GM23248 (cell line): ENCODE data around the gene CYTH2.

ENCODE experiments used
- EZH2 ChIP-seq: fragments of 200-600 bp; sonication (generic); IDR thresholded peaks from 2 replicates; pipeline ENCODE4 v1.6.1; 2018; ENCODE audit warnings: antibody characterized with exemption, mild to moderate bottlenecking; ENCODE audit not compliant: insufficient read depth, poor library complexity, severe bottlenecking
- EZH2phosphoT487 ChIP-seq: fragments of 200-600 bp; sonication (generic); IDR thresholded peaks from 2 replicates; pipeline ENCODE4 v1.6.1; 2018; ENCODE audit warnings: antibody characterized with exemption, moderate library complexity, mild to moderate bottlenecking, low read depth; ENCODE audit not compliant: insufficient read depth

GRCh38 chr19:48483301-48483700, 14.1 kb downstream of the CYTH2 start:
- no peak for TF ChIP-seq EZH2
- no peak for TF ChIP-seq EZH2phosphoT487
